ENCODE data around the gene ANKRD40. TPM values are rescaled to one million over a fixed set of nuclear protein-coding genes. Genes with fewer than 3 reads are reported as not detected.

ANKRD40 gene
- total RNA-seq, 1 experiment from 2014 or later: 45.3 TPM

DNA sequence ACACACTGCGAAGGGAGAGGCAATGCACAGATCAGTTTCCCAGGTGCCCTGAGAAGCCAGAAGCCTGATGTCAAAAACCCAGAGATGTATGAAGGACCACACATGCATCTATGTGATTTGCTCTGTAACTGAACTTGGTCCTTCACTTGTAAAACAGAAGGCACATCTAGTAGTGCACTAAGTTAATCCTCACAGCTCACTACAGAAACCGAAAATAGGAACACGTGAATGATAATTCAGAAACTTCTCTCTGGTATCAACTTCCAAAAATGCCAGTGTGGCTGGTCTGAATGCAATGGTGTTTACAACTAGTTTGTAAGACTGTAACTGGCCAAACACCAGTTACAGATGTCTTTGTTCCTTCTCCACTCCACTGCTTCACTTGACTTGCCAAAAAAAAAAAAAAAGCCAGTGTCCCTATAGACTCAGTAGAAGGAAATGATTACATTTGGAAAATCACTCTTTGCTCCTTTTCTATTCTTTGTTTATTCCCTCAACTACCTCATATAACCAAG is 11.3 kb downstream of the ANKRD40 start (continued):
- TF ChIP-seq, protein P1, sequence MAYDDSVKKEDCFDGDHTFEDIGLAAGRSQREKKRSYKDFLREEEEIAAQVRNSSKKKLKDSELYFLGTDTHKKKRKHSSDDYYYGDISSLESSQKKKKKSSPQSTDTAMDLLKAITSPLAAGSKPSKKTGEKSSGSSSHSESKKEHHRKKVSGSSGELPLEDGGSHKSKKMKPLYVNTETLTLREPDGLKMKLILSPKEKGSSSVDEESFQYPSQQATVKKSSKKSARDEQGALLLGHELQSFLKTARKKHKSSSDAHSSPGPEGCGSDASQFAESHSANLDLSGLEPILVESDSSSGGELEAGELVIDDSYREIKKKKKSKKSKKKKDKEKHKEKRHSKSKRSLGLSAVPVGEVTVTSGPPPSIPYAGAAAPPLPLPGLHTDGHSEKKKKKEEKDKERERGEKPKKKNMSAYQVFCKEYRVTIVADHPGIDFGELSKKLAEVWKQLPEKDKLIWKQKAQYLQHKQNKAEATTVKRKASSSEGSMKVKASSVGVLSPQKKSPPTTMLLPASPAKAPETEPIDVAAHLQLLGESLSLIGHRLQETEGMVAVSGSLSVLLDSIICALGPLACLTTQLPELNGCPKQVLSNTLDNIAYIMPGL (CRISPR knock-in tag; IDR thresholded peaks at IDR 0.05): no peak

- ChIA-PET CTCF (interaction anchor here (0.5 to 3.6 kb wide), 6 partner anchors 9 to 193 kb away, joined by 3 to 20 read pairs (median 3); no protein-coding TSS in a partner anchor), POLR2A (no interaction called here)
- ATAC-seq: no peak
- TF ChIP-seq, protein P2, sequence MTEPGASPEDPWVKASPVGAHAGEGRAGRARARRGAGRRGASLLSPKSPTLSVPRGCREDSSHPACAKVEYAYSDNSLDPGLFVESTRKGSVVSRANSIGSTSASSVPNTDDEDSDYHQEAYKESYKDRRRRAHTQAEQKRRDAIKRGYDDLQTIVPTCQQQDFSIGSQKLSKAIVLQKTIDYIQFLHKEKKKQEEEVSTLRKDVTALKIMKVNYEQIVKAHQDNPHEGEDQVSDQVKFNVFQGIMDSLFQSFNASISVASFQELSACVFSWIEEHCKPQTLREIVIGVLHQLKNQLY (CRISPR knock-in tag; IDR thresholded peaks at IDR 0.05): no peak
- TF ChIP-seq ATF6 (CRISPR knock-in tag; IDR thresholded peaks at IDR 0.05) (no peak), PRRX2 (CRISPR knock-in tag; IDR thresholded peaks at IDR 0.05) (no peak)
- Mint-ChIP-seq H3K4me3 (no peak overlapping the region), H3K27me3 (ENCODE audit: low read depth) (no peaks in the 10 kb centered on the region), H3K27ac (no peak overlapping the region), H3K36me3 (peaks cover 37% of the 10 kb centered on the region), H3K4me1 (peaks cover 12% of the 10 kb centered on the region), H3K9me3 (no peaks in the 10 kb centered on the region)
- DNase-seq (ENCODE audit: low spot score): no peak
Measured at GRCh38 chr17:50693036-50693682, 14.6 kb downstream of the ANKRD40 start.

DNA sequence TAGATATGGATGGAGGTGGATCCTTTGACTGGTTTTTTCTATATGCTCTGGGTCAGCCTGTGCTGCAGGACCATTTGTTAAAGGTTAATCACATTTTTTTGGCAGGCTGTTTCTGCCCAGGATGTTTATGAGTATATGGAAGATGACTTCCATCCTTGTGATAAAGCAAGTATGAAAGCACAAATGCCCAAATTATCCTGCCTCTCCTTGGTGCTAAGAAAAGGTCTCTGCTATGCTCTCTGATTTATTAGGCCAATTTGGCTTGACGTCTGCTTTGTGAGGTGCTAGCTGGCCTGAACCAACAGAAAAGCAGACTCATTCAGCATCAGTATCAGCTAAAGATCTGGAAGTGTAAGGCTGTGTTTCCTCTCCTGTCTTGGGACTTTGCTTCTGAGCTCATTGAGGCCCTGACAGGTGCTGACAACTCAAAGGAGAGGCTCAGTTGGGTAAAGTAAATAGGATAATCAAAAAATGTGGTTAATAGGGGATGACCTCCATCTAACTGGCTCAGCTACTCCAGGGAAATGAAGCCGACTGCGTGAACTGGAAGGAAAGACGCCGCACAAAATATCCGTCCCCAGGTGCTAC is 15.2 kb downstream of the ANKRD40 start:
- H3K4me1 Mint-ChIP-seq: peaks cover 12% of the 10 kb centered on the region
- TF ChIP-seq OVOL2 (CRISPR knock-in tag; IDR thresholded peaks at IDR 0.05; ENCODE audit: borderline replicate concordance) (no peak), ELF4 (CRISPR knock-in tag; IDR thresholded peaks at IDR 0.05; ENCODE audit: low read depth) (no peak), NFYB (CRISPR knock-in tag; conservative IDR thresholded peaks at IDR 0.05; ENCODE audit: low read depth) (no peak), CREB1 (CRISPR knock-in tag; IDR thresholded peaks at IDR 0.05) (no peak), ZNF423 (CRISPR knock-in tag; IDR thresholded peaks at IDR 0.05) (no peak), E2F4 (CRISPR knock-in tag; IDR thresholded peaks at IDR 0.05; ENCODE audit: borderline replicate concordance, low read depth) (no peak), ZBTB21 (CRISPR knock-in tag; IDR thresholded peaks at IDR 0.05; ENCODE audit: borderline replicate concordance) (no peak), ZNF416 (CRISPR knock-in tag; IDR thresholded peaks at IDR 0.05) (no peak), NR2C2 (CRISPR knock-in tag; IDR thresholded peaks at IDR 0.05) (no peak), GABPB1 (CRISPR knock-in tag; IDR thresholded peaks at IDR 0.05) (no peak), GTF2I (CRISPR knock-in tag; conservative IDR thresholded peaks at IDR 0.05) (no peak)
- TF ChIP-seq, protein P3, sequence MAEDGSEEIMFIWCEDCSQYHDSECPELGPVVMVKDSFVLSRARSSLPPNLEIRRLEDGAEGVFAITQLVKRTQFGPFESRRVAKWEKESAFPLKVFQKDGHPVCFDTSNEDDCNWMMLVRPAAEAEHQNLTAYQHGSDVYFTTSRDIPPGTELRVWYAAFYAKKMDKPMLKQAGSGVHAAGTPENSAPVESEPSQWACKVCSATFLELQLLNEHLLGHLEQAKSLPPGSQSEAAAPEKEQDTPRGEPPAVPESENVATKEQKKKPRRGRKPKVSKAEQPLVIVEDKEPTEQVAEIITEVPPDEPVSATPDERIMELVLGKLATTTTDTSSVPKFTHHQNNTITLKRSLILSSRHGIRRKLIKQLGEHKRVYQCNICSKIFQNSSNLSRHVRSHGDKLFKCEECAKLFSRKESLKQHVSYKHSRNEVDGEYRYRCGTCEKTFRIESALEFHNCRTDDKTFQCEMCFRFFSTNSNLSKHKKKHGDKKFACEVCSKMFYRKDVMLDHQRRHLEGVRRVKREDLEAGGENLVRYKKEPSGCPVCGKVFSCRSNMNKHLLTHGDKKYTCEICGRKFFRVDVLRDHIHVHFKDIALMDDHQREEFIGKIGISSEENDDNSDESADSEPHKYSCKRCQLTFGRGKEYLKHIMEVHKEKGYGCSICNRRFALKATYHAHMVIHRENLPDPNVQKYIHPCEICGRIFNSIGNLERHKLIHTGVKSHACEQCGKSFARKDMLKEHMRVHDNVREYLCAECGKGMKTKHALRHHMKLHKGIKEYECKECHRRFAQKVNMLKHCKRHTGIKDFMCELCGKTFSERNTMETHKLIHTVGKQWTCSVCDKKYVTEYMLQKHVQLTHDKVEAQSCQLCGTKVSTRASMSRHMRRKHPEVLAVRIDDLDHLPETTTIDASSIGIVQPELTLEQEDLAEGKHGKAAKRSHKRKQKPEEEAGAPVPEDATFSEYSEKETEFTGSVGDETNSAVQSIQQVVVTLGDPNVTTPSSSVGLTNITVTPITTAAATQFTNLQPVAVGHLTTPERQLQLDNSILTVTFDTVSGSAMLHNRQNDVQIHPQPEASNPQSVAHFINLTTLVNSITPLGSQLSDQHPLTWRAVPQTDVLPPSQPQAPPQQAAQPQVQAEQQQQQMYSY (CRISPR knock-in tag; IDR thresholded peaks at IDR 0.05): no peak
- no peak overlapping the region for H3K4me3 Mint-ChIP-seq

More for the DNA sequence above, 15.2 kb downstream of the ANKRD40 start:
- Mint-ChIP-seq H3K27me3 (ENCODE audit: low read depth) (no peaks in the 10 kb centered on the region), H3K9me3 (no peaks in the 10 kb centered on the region), H3K27ac (no peak overlapping the region), H3K36me3 (peaks cover 32% of the 10 kb centered on the region)
- CTCF ChIA-PET: interaction anchor here (0.5 to 3.6 kb wide), 7 partner anchors 8 to 206 kb away, joined by 3 to 20 read pairs (median 4); no protein-coding TSS in a partner anchor
- DNase-seq (ENCODE audit: low spot score) (no peak), ATAC-seq (no peak)
- POLR2A ChIA-PET: interaction anchor here (1.2 kb wide), 1 partner anchor 52 kb away, joined by 3 read pairs; no protein-coding TSS in a partner anchor
